Loucy (cell line): ENCODE data around the gene SPOP.

Experiments used
- H2AFZ ChIP-seq: fragments of 200-600 bp; sonication (generic); 2 replicates; pipeline ENCODE4 v1.6.0; 2016; ENCODE audit warnings: antibody characterized with exemption, mild to moderate bottlenecking, low read length, moderate library complexity
- H3F3A ChIP-seq: fragments of 200-600 bp; 2 replicates; pipeline ENCODE4 v1.6.0; 2016; ENCODE audit warnings: antibody characterized with exemption, low read depth, mild to moderate bottlenecking
- H3K27me3 ChIP-seq: fragments of 200-600 bp; sonication (generic); 2 replicates; pipeline ENCODE4 v1.6.1; 2014; ENCODE audit warnings: low read length, mild to moderate bottlenecking; ENCODE audit not compliant: insufficient read depth, poor library complexity, severe bottlenecking
- H3K36me3 ChIP-seq: fragments of 200-600 bp; sonication (generic); 2 replicates; pipeline ENCODE4 v1.6.1; 2016; ENCODE audit warnings: low read length; ENCODE audit not compliant: insufficient read depth
- H3K4me1 ChIP-seq: fragments of 200-600 bp; sonication (generic); 2 replicates; pipeline ENCODE4 v1.5.1; 2014; ENCODE audit warnings: low read length, mild to moderate bottlenecking; ENCODE audit not compliant: insufficient read depth, poor library complexity, severe bottlenecking
- H3K4me2 ChIP-seq: fragments of 200-600 bp; sonication (generic); 2 replicates; pipeline ENCODE4 v1.6.0; 2014; ENCODE audit warnings: antibody characterized with exemption, low read length, low read depth, mild to moderate bottlenecking; ENCODE audit not compliant: poor library complexity, severe bottlenecking
- H3K4me3 ChIP-seq: fragments of 200-600 bp; sonication (generic); 2 replicates; pipeline ENCODE4 v1.5.1; 2014; ENCODE audit warnings: low read length, mild to moderate bottlenecking, mixed read lengths; ENCODE audit not compliant: poor library complexity, severe bottlenecking
- H3K79me2 ChIP-seq: fragments of 200-600 bp; sonication (generic); 2 replicates; pipeline ENCODE4 v1.6.1; 2014; ENCODE audit warnings: low read length; ENCODE audit not compliant: insufficient read depth
- H3K9ac ChIP-seq: fragments of 200-600 bp; sonication (generic); 2 replicates; pipeline ENCODE4 v1.6.0; 2014; ENCODE audit warnings: mild to moderate bottlenecking, low read depth, low read length, moderate library complexity; ENCODE audit not compliant: poor library complexity, severe bottlenecking
- H3K9me2 ChIP-seq: fragments of 200-600 bp; sonication (generic); replicated peaks from 2 replicates; pipeline ENCODE4 v1.6.1; 2016; ENCODE audit warnings: low read depth, low read length, mixed read lengths
- H3K9me3 ChIP-seq: fragments of 200-600 bp; sonication (generic); 2 replicates; pipeline ENCODE4 v1.6.1; 2014; ENCODE audit warnings: mild to moderate bottlenecking, antibody characterized with exemption, low read length, low read depth; ENCODE audit not compliant: insufficient read depth
- H4K20me1 ChIP-seq: fragments of 200-600 bp; sonication (generic); 2 replicates; pipeline ENCODE4 v1.6.0; 2014; ENCODE audit warnings: antibody characterized with exemption, low read length, mild to moderate bottlenecking; ENCODE audit not compliant: insufficient read depth, poor library complexity, severe bottlenecking
- EZH2phosphoT487 ChIP-seq: fragments of 200-600 bp; IDR thresholded peaks from 2 replicates; pipeline ENCODE4 v1.6.1; 2018; ENCODE audit warnings: antibody characterized with exemption, mild to moderate bottlenecking, moderate library complexity, borderline replicate concordance
- TF ChIP-seq, protein P1 (sequence below): fragments of 200-600 bp; sonication (generic); conservative IDR thresholded peaks from 2 replicates; pipeline ENCODE4 v1.5.1; 2014; ENCODE audit warnings: mild to moderate bottlenecking, antibody characterized with exemption, low read length

SPOP gene

DNA sequence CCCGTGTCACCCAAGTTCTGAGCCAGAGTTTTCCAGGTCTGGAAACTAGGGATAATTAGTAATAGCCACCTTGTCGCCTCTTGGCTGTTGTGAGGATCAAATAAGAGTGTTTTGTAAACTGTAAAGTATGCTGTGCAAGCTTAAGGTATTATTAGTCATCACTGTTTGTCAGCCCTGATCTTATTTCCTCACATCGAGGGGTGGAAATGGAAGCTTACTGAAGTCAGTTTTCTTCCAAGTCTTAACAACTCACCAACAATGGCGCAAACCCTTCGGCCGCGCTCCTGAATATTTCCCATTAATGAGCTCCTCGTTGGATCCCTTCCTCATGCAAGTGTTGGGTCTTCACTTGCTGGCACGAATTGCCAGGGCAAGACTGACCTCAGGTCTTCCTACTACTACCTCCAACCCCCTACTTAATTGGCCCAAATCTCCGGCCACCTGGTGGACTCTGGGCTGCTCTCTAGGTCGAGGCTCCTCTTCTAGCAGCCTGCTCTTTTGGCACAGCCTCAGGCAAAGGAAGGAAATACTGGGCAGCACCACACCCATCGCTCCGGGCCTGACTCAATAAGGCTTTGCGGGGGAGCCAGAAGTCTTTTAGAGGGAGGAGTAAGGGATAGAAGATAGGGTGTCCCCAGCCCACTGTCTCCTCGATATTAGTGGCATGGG is 30.8 kb upstream of the SPOP start:
- TF ChIP-seq, protein P1, sequence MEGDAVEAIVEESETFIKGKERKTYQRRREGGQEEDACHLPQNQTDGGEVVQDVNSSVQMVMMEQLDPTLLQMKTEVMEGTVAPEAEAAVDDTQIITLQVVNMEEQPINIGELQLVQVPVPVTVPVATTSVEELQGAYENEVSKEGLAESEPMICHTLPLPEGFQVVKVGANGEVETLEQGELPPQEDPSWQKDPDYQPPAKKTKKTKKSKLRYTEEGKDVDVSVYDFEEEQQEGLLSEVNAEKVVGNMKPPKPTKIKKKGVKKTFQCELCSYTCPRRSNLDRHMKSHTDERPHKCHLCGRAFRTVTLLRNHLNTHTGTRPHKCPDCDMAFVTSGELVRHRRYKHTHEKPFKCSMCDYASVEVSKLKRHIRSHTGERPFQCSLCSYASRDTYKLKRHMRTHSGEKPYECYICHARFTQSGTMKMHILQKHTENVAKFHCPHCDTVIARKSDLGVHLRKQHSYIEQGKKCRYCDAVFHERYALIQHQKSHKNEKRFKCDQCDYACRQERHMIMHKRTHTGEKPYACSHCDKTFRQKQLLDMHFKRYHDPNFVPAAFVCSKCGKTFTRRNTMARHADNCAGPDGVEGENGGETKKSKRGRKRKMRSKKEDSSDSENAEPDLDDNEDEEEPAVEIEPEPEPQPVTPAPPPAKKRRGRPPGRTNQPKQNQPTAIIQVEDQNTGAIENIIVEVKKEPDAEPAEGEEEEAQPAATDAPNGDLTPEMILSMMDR, result 0 out of 2 replicates have a peak, but pooled peaks have one; percentile 9
- TF ChIP-seq EZH2phosphoT487, result no peak
- Histone ChIP-seq H4K20me1 (peaks cover 3% of the 10 kb centered on the region), H3K9me2 (no peaks in the 10 kb centered on the region), H3K4me1 (peaks cover 11% of the 10 kb centered on the region), H3K79me2 (peaks cover 32% of the 10 kb centered on the region), H3K9ac (no peak overlapping the region), H3K27me3 (no peaks in the 10 kb centered on the region), H3K9me3 (no peaks in the 10 kb centered on the region), H3F3A (peaks cover 8% of the 10 kb centered on the region; the same call in 1 of the 2 replicates), H2AFZ (no peak overlapping the region), H3K4me3 (no peak overlapping the region), H3K36me3 (peaks cover 54% of the 10 kb centered on the region), H3K4me2 (no peak overlapping the region)

DNA sequence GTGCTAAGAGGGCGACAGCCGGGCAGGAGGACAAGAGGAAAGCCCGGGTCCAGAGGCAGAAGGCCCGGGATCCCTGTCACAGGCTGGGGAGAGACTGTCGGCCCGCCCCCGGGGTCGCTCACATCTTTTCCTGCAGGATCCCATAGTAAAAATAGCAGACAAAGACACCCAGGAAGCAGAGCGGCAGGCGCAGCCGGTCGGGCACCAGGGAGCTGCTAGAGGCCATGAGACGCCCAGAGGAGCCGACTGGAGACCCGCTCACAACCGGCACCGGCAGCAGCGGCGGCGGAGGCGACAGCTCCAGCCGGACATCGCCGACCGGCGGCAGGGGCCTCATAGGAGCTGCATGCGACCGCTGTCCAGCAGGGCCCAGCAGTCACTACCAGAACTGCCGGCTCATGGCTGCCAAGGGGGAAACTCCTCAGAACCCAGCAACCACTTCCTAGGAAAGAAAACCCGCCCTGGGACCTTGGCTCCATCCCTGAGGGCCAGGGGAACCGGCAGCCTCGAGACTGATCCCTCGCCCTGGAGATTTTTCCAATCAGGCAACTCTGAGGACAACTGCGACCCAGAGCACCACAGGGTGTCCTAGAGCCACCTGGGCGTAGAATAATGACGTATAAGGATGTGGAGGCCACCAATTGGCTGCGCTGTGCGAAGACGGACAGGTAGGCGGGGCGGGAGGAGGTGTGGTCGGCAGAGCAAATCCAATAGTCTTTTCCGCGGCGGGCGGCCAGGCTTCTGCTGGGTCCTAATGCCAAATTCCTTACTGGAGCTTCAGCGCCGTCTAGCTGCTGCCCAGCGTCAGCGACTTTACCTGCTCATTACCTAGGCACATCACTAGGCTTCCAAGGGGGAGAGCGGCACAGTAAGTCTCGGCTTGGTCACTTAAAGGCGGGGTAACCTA is 30.0 kb upstream of the SPOP start, which contains the start of gene SLC35B1:
Gene SLC35B1 (minus strand): TSS at position 357 of the 907 bp plus-strand sequence. CDS start 131 bp downstream, at position 226.
- Histone ChIP-seq H4K20me1 (peaks cover 3% of the 10 kb centered on the region), H3K9ac (peak within 1 kb of the TSS; percentile 82), H3K4me3 (peak within 1 kb of the TSS; percentile 85), H3K36me3 (peaks cover 54% of the 10 kb centered on the region), H3K79me2 (peaks cover 32% of the 10 kb centered on the region), H2AFZ (peak within 1 kb of the TSS; percentile 35; the same call in 1 of the 2 replicates), H3K27me3 (no peaks in the 10 kb centered on the region), H3K9me3 (no peaks in the 10 kb centered on the region), H3K9me2 (no peaks in the 10 kb centered on the region), H3K4me2 (peak within 1 kb of the TSS; percentile 92), H3F3A (peaks cover 5% of the 10 kb centered on the region; the same call in 1 of the 2 replicates), H3K4me1 (peaks cover 11% of the 10 kb centered on the region)
- TF ChIP-seq, protein P1, result peak; percentile 98
- TF ChIP-seq EZH2phosphoT487, result no peak

- peaks cover 55% of the 10 kb centered on the region for H3K36me3 ChIP-seq
- H3K27me3 ChIP-seq, result no peaks in the 10 kb centered on the region
- peaks cover 32% of the 10 kb centered on the region for H3K79me2 ChIP-seq
- no peak for TF ChIP-seq EZH2phosphoT487
- TF ChIP-seq, protein P1, result peak; percentile 35; the same call in 1 of the 2 replicates
- peaks cover 3% of the 10 kb centered on the region for H4K20me1 ChIP-seq
- H3K9ac ChIP-seq, result peak overlapping the region; percentile 82
- no peaks in the 10 kb centered on the region for H3K9me2 ChIP-seq
- H3K4me3 ChIP-seq, result peak overlapping the region; percentile 85
- H2AFZ ChIP-seq, result no peak overlapping the region
- H3K9me3 ChIP-seq, result no peaks in the 10 kb centered on the region
- peaks cover 11% of the 10 kb centered on the region for H3K4me1 ChIP-seq
- peaks cover 5% of the 10 kb centered on the region; the same call in 1 of the 2 replicates for H3F3A ChIP-seq
- peak overlapping the region; percentile 92 for H3K4me2 ChIP-seq
Measured at GRCh38 chr17:49707246-49707607, 29.3 kb upstream of the SPOP start.
